ENCODE results near the gene C12orf42. TPM values are rescaled to one million over a fixed set of nuclear protein-coding genes. Genes with fewer than 3 reads are reported as not detected.

C12orf42 gene
- total RNA-seq, 1 donor from 2014 or later, result not detected

DNA sequence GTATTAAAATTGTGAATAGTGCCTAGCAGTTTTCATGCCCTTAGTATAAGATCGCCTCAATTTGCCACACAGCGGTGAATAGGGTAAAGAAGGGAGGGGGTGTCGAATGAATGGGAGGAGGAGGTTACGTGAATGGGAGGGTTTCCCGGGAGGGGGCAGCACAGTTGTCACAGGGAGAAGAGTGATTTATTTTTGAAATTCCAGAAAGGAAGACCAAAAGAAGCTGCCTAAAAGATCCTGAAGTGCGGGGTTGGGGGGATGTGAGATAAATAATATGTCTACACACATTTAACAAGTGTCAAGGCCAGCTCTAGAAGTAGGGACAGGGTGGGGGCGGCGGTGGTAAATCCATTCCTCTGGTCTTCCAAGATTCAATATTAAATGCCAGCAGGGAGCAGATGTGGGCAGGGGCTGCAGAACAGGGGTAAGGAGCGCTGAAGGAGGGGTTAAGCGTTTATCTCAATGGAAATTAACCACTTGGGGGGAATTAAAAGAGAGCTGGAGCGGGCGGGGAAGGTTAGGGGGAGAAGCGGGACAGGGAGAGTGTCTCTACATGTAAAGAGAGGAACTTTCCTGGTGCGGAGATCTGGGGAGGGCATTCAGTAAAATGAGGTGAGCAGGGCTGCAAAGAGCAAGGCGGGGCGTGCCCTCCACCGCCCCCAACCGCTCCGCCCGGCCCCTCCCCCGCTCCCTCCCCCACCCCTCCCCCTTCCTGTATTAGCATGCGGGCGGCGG is 867 bp downstream of the C12orf42 start:
- Histone ChIP-seq H3K4me1 (peaks cover 0 to 6% of the 10 kb centered on the region in 2 donors), H3K9me3 (no peaks in the 10 kb centered on the region), H3K27ac (no peak overlapping the region), H3K36me3 (no peaks in the 10 kb centered on the region), H3K4me3 (peak overlapping the region; percentile 36 to 62), H3K27me3 (no peaks in the 10 kb centered on the region)
- intact Hi-C loops (cut with DNase I), result no loop called here
- no peak for DNase-seq (ENCODE audit: low spot score in 2 of 2)
- TF ChIP-seq, protein P1, sequence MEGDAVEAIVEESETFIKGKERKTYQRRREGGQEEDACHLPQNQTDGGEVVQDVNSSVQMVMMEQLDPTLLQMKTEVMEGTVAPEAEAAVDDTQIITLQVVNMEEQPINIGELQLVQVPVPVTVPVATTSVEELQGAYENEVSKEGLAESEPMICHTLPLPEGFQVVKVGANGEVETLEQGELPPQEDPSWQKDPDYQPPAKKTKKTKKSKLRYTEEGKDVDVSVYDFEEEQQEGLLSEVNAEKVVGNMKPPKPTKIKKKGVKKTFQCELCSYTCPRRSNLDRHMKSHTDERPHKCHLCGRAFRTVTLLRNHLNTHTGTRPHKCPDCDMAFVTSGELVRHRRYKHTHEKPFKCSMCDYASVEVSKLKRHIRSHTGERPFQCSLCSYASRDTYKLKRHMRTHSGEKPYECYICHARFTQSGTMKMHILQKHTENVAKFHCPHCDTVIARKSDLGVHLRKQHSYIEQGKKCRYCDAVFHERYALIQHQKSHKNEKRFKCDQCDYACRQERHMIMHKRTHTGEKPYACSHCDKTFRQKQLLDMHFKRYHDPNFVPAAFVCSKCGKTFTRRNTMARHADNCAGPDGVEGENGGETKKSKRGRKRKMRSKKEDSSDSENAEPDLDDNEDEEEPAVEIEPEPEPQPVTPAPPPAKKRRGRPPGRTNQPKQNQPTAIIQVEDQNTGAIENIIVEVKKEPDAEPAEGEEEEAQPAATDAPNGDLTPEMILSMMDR (IDR thresholded peaks at IDR 0.05), result no peak

DNA sequence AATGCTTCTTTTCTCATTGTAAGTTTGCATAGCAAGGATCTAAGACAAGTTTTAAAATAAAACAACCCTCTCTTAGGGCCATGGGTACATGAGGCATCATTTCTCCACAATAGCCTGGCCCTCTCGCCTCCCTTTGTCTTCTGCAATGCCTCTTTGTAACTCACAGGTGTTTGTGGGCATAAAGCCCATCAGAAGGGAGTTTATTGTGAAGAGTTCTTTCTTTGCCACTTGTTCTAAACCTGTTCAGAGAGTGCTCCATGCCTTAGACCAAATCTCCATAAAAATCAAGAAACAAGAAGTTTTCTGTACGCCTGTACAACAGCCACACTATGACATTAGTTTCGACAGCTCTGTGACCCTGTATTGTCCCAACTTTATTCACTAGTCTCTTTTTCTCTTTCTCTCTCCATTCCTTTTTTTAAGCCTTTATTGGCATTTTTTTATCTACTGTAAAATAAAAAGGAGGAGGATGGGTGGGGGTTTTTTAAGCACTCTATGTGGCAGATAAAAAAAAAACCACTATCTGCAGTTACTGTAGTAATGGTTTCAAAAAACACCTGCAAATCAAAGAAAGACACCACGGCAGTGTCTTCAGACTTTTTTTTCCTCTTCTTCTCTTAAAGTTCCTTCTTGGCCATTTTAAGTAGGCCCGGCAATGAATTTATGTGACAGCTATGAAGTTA is 1.6 kb downstream of the C12orf42 start:
- H3K27me3 ChIP-seq, result no peaks in the 10 kb centered on the region
- DNase-seq (ENCODE audit: low spot score in 2 of 2), result no peak

DNA sequence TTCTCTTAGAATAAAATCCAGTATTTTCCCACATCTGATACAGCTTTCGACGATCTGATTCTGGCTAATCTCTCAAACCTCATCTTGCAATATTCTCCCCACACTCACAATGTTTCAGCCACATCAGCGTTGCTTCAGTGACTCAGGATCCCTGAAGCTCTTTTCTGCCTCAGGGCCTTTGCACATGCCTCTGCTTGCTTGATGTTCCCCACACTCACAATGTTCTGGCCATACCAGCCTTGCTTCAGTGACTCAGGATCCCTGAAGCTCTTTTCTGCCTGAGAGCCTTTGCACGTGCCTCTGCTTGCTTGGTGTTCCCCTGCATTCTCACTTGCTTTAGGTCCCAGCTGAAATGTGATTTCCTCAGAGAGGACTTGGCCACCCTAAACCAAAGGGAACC is 2.6 kb downstream of the C12orf42 start:
- H3K4me3 ChIP-seq, result no peak overlapping the region
- peaks cover 0 to 6% of the 10 kb centered on the region in 2 donors for H3K4me1 ChIP-seq
- TF ChIP-seq, protein P1 (IDR thresholded peaks at IDR 0.05), result no peak
- H3K36me3 ChIP-seq, result no peaks in the 10 kb centered on the region
- no peak overlapping the region for H3K27ac ChIP-seq
- no peak for DNase-seq (ENCODE audit: low spot score in 2 of 2)
- H3K27me3 ChIP-seq, result no peaks in the 10 kb centered on the region
- intact Hi-C loops (cut with DNase I), result no loop called here
- no peaks in the 10 kb centered on the region for H3K9me3 ChIP-seq

More for the DNA sequence above, 1.6 kb downstream of the C12orf42 start:
- peaks cover 0 to 6% of the 10 kb centered on the region in 2 donors for H3K4me1 ChIP-seq
- no peaks in the 10 kb centered on the region for H3K9me3 ChIP-seq
- no peak overlapping the region for H3K4me3 ChIP-seq
- TF ChIP-seq, protein P1 (IDR thresholded peaks at IDR 0.05), result no peak
- intact Hi-C loops (cut with DNase I), result no loop called here
- no peaks in the 10 kb centered on the region for H3K36me3 ChIP-seq
- no peak overlapping the region for H3K27ac ChIP-seq

DNA sequence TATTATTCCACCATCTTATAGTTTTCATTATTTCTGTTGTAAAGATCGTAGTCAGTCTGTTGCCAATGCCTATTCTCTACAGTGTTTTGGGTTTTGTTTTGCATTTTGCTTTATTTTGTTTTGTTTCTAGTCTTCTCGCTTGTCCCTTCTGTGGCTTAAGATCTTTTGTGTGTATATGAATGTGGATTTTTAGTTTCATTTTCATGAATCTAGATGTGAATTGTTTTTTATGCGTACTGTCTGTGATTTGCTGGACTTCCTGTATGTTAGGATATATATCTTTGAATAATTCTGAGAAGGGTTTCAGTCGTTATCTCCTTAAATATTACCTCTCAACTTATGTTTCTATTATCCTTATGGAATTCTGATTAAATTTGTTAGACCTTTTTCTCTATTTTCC is 13.4 kb downstream of the C12orf42 start:
- TF ChIP-seq, protein P1 (IDR thresholded peaks at IDR 0.05), result no peak
- peaks cover 0 to 10% of the 10 kb centered on the region in 2 donors for H3K9me3 ChIP-seq

DNA sequence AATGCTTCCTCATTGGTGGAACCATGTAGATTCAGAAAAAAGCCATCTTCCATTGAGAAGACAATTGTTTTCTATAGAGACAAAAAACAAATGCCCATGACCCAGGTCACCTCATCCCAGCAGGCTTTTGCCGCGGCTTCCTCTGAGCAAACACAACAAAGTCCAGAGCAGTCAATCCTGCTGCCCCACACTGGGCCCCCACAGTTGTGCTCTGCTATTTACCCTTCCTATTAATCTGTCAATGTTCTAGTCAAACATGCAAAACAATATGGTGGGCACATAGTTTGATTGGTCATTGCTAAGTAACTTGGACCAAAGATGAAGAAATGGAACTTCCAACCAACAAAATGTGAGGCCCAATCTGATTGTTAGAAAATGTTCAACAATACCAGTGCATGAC is 20.7 kb downstream of the C12orf42 start:
- TF ChIP-seq, protein P1 (IDR thresholded peaks at IDR 0.05), result no peak
- no peaks in the 10 kb centered on the region for H3K4me1 ChIP-seq
- H3K36me3 ChIP-seq, result no peaks in the 10 kb centered on the region
- intact Hi-C loops (cut with DNase I), result no loop called here
- H3K27ac ChIP-seq, result no peak overlapping the region
- H3K4me3 ChIP-seq, result no peak overlapping the region
- H3K27me3 ChIP-seq, result no peaks in the 10 kb centered on the region
- H3K9me3 ChIP-seq, result peaks cover 0 to 4% of the 10 kb centered on the region in 2 donors
- no peak for DNase-seq (ENCODE audit: low spot score in 2 of 2)

More for the DNA sequence above, 13.4 kb downstream of the C12orf42 start:
- Histone ChIP-seq H3K36me3 (no peaks in the 10 kb centered on the region), H3K27me3 (no peaks in the 10 kb centered on the region), H3K27ac (no peak overlapping the region), H3K4me1 (no peaks in the 10 kb centered on the region), H3K4me3 (no peak overlapping the region)
- no peak for DNase-seq (ENCODE audit: low spot score in 2 of 2)
- intact Hi-C loops (cut with DNase I), result no loop called here
